H1 (cell line): Measurements from ENCODE around the gene MRRF. TPM values are rescaled to one million over a fixed set of nuclear protein-coding genes. Genes with fewer than 3 reads are reported as not detected.

ENCODE experiments used
- CTCF ChIA-PET: fragments of 300-600 bp; sonication (Branson Sonifier 250); formaldehyde crosslinking; loops from one replicate; lab custom pipeline; 2021; ENCODE audit not compliant: partially characterized antibody; lab: Charles Lee
- POLR2A ChIA-PET: fragments of 300-600 bp; sonication (Branson Sonifier 250); formaldehyde crosslinking; loops from one replicate; lab custom pipeline; 2021; ENCODE audit warnings: inconsistent platforms; ENCODE audit not compliant: partially characterized antibody; lab: Charles Lee
- DNase-seq, 2 experiments: peaks; one replicate each; pipeline versions ENCODE4 v3.0.0 to v3.0.0-alpha.2; 2010 to 2022; ENCODE audit warnings: low spot score in 2 of 2, low read depth in 1 of 2, mixed read lengths in 1 of 2
- FAIRE-seq: peaks from 2 replicates; lab custom pipeline; 2011; peaks lifted over from hg19 to GRCh38; lab: Jason Lieb, UNC
- H2AFZ ChIP-seq: 2 replicates; pipeline ENCODE4 v1.8.1; 2012; ENCODE audit warnings: low read length, inconsistent platforms
- H2AK5ac ChIP-seq: 2 replicates; pipeline ENCODE4 v1.6.1; 2013; ENCODE audit warnings: low read depth, low read length
- H2BK120ac ChIP-seq: replicated peaks from 2 replicates; pipeline ENCODE3; 2013; ENCODE audit warnings: low read depth, low read length, inconsistent platforms
- H2BK12ac ChIP-seq: 2 replicates; pipeline ENCODE4 v1.6.1; 2013; ENCODE audit warnings: low read depth, low read length
- H2BK15ac ChIP-seq: 2 replicates; pipeline ENCODE4 v1.6.1; 2013; ENCODE audit warnings: low read length
- H2BK20ac ChIP-seq: 2 replicates; pipeline ENCODE4 v1.6.1; 2013; ENCODE audit warnings: low read length
- H2BK5ac ChIP-seq: 2 replicates; pipeline ENCODE4 v1.6.1; 2013; ENCODE audit warnings: low read depth, low read length
- H3K14ac ChIP-seq: 2 replicates; pipeline ENCODE4 v1.6.1; 2013; ENCODE audit warnings: inconsistent platforms; ENCODE audit not compliant: insufficient read length
- H3K18ac ChIP-seq: 2 replicates; pipeline ENCODE4 v1.6.1; 2013; ENCODE audit warnings: low read length; ENCODE audit errors: extremely low read depth
- H3K23ac ChIP-seq: 2 replicates; pipeline ENCODE4 v1.6.1; 2013; ENCODE audit warnings: inconsistent platforms; ENCODE audit not compliant: insufficient read length
- H3K23me2 ChIP-seq: 2 replicates; pipeline ENCODE4 v1.6.1; 2013; ENCODE audit warnings: low read depth, low read length
- H3K27ac ChIP-seq: 2 replicates; pipeline ENCODE4 v1.6.1; 2011; ENCODE audit warnings: low read depth, low read length, inconsistent platforms
- H3K27me3 ChIP-seq, 4 experiments: replicated peaks in 1 of 4; 1 replicate in 1 of 4; 2 replicates in 3 of 4; pipeline versions ENCODE4 v1.6.1 to v1.8.1; 2011 to 2013; ENCODE audit warnings: low read length in 3 of 4, mild to moderate bottlenecking in 3 of 4, inconsistent platforms in 2 of 4, mixed read lengths in 2 of 4, moderate library complexity in 1 of 4; ENCODE audit not compliant: control insufficient read depth in 3 of 4, insufficient read depth in 3 of 4; ENCODE audit errors: extremely low read depth in 1 of 4
- H3K36me3 ChIP-seq, 4 experiments: 2 replicates each; pipeline versions ENCODE4 v1.6.1 to v1.8.1; 2011 to 2013; ENCODE audit warnings: mild to moderate bottlenecking in 4 of 4, low read length in 3 of 4, moderate library complexity in 2 of 4, control low read depth in 1 of 4, inconsistent platforms in 1 of 4; ENCODE audit not compliant: insufficient read depth in 4 of 4, control insufficient read depth in 2 of 4
- H3K4ac ChIP-seq: replicated peaks from 2 replicates; pipeline ENCODE3; 2013; ENCODE audit warnings: low read length, low read depth, mixed read lengths, inconsistent platforms; ENCODE audit not compliant: insufficient read length
- H3K4me1 ChIP-seq, 4 experiments: replicated peaks in 1 of 4; 1 replicate in 1 of 4; 2 replicates in 3 of 4; pipeline versions ENCODE4 v1.6.1 to v1.8.1; 2011 to 2013; ENCODE audit warnings: low read length in 3 of 4, inconsistent platforms in 2 of 4, mixed read lengths in 1 of 4; ENCODE audit not compliant: insufficient read depth in 4 of 4, control insufficient read depth in 3 of 4
- H3K4me2 ChIP-seq, 2 experiments: 2 replicates each; pipeline versions ENCODE4 v1.6.1 to v1.8.1; 2011 to 2013; ENCODE audit warnings: low read depth in 2 of 2, low read length in 2 of 2, control low read depth in 1 of 2, inconsistent platforms in 1 of 2, mild to moderate bottlenecking in 1 of 2; ENCODE audit not compliant: insufficient read depth in 1 of 2
- H3K4me3 ChIP-seq, 4 experiments: fragments of 200-600, 300-600 bp in 1 of 4; sonication (generic), shearing (Covaris generic), sonication (Bioruptor Twin) in 1 of 4; 2 replicates each; pipeline versions ENCODE4 v1.5.1 to v1.8.1; 2011 to 2016; ENCODE audit warnings: low read length in 4 of 4, low read depth in 3 of 4, control low read depth in 2 of 4, inconsistent platforms in 2 of 4, mild to moderate bottlenecking in 2 of 4, mixed read lengths in 1 of 4, moderate library complexity in 1 of 4; ENCODE audit not compliant: insufficient read depth in 2 of 4; ENCODE audit errors: extremely low read depth in 1 of 4
- H3K56ac ChIP-seq: replicated peaks from 2 replicates; pipeline ENCODE3; 2013; ENCODE audit warnings: low read depth, mild to moderate bottlenecking, mixed read lengths, low read length, inconsistent platforms; ENCODE audit not compliant: insufficient read length
- H3K79me1 ChIP-seq: 2 replicates; pipeline ENCODE4 v1.6.1; 2013; ENCODE audit warnings: low read depth, low read length, control low read depth
- H3K79me2 ChIP-seq, 2 experiments: 2 replicates each; pipeline versions ENCODE4 v1.6.1 to v1.8.1; 2012 to 2013; ENCODE audit warnings: low read length in 2 of 2, mild to moderate bottlenecking in 2 of 2, inconsistent platforms in 1 of 2; ENCODE audit not compliant: insufficient read depth in 2 of 2, control insufficient read depth in 1 of 2
- H3K9ac ChIP-seq, 4 experiments: replicated peaks in 1 of 4; 1 replicate in 1 of 4; 2 replicates in 3 of 4; pipeline versions ENCODE4 v1.6.1 to v1.8.1; 2011 to 2013; ENCODE audit warnings: low read depth in 3 of 4, low read length in 3 of 4, control low read depth in 2 of 4, mild to moderate bottlenecking in 2 of 4, moderate library complexity in 2 of 4, inconsistent platforms in 1 of 4; ENCODE audit errors: extremely low read depth in 1 of 4
- H3K9me3 ChIP-seq, 2 experiments: 2 replicates each; pipeline versions ENCODE4 v1.6.1 to v1.8.1; 2012 to 2013; ENCODE audit warnings: mild to moderate bottlenecking in 2 of 2, moderate library complexity in 2 of 2, control low read depth in 1 of 2, inconsistent platforms in 1 of 2, low read depth in 1 of 2, low read length in 1 of 2, mixed read lengths in 1 of 2; ENCODE audit not compliant: insufficient read depth in 2 of 2
- H4K20me1 ChIP-seq, 2 experiments: replicated peaks in 1 of 2; 2 replicates each; pipeline versions ENCODE3 to v1.8.1; 2011 to 2013; ENCODE audit warnings: inconsistent platforms in 2 of 2, low read length in 2 of 2, mild to moderate bottlenecking in 1 of 2; ENCODE audit not compliant: insufficient read depth in 2 of 2, control insufficient read depth in 1 of 2
- H4K5ac ChIP-seq: 2 replicates; pipeline ENCODE4 v1.6.1; 2013; ENCODE audit warnings: low read length, low read depth, mixed read lengths, inconsistent platforms; ENCODE audit not compliant: insufficient read length
- H4K8ac ChIP-seq: 2 replicates; pipeline ENCODE4 v1.8.0; 2013; ENCODE audit warnings: mild to moderate bottlenecking, moderate library complexity, low read length, inconsistent platforms; ENCODE audit not compliant: insufficient read depth; ENCODE audit errors: extremely low read depth
- H4K91ac ChIP-seq: replicated peaks from 2 replicates; pipeline ENCODE3; 2013; ENCODE audit warnings: low read length, mixed read lengths, inconsistent platforms; ENCODE audit not compliant: insufficient read length
- CHD2 ChIP-seq: IDR thresholded peaks from 2 replicates; pipeline ENCODE4 v1.6.1; 2012; ENCODE audit warnings: low read length, improper control_type of control experiment
- MAFK ChIP-seq: IDR thresholded peaks from 2 replicates; pipeline ENCODE4 v1.6.1; 2012; ENCODE audit warnings: low read depth, mild to moderate bottlenecking, improper control_type of control experiment, low read length
- TCF12 ChIP-seq: IDR thresholded peaks from 2 replicates; pipeline ENCODE4 v1.6.1; 2011; ENCODE audit warnings: low read depth, mild to moderate bottlenecking, low read length
- WGBS, 2 experiments: shearing (Covaris generic) in 1 of 2; methylation state at CpG; one replicate each; pipeline versions ENCODE4 v1.1.6 to v1.1.7; 2013 to 2015; ENCODE audit warnings: low lambda C conversion rate in 2 of 2, mixed read lengths in 2 of 2, inconsistent platforms in 1 of 2, low coverage in 1 of 2, missing lambda C conversion rate in 1 of 2; ENCODE audit not compliant: insufficient replicate concordance in 2 of 2, insufficient coverage in 1 of 2, insufficient read length in 1 of 2; ENCODE audit errors: extremely low coverage in 1 of 2, missing lambda C conversion rate in 1 of 2; 5-methylcytosine and 5-hydroxymethylcytosine counted together
- polyA plus RNA-seq, 7 experiments: library from polyadenylated mRNA; depleted of rRNA in 3 of 7; stranded (reverse) in 5 of 7; unstranded in 2 of 7; fragments of >200 nt in 5 of 7; fragments of 200-250 nt in 2 of 7; gene quantifications; 1 replicate in 5 of 7; 2 replicates in 1 of 7; 4 replicates in 1 of 7; pipeline versions ENCODE4 v1.2.1 to v1.2.3, GENCODE V29; 2011 to 2013; ENCODE audit warnings: missing spikeins in 2 of 7, mixed read lengths in 2 of 7
- total RNA-seq: library from RNA; stranded (reverse); fragmentation: NEBNext Ultra II Directional; extraction: Animal tissue kit (Norgen Biotek cat#: 25700); gene quantifications from 2 replicates; pipeline ENCODE4 v1.2.1, GENCODE V29; 2021
- TF ChIP-seq, protein P1 (sequence below): IDR thresholded peaks from 2 replicates; pipeline ENCODE4 v1.6.1; 2012; ENCODE audit warnings: low read length, inconsistent platforms
- TF ChIP-seq, protein P2 (sequence below): IDR thresholded peaks from 2 replicates; pipeline ENCODE4 v1.6.1; 2011; ENCODE audit warnings: low read depth, mild to moderate bottlenecking, low read length; ENCODE audit not compliant: insufficient read depth

The MRRF gene
- total and polyA plus RNA-seq, 2 of the 8 experiments (the other 6 are each of a cell fraction or from before 2014, with no cell fraction given): 29.4 to 47.8 TPM

DNA sequence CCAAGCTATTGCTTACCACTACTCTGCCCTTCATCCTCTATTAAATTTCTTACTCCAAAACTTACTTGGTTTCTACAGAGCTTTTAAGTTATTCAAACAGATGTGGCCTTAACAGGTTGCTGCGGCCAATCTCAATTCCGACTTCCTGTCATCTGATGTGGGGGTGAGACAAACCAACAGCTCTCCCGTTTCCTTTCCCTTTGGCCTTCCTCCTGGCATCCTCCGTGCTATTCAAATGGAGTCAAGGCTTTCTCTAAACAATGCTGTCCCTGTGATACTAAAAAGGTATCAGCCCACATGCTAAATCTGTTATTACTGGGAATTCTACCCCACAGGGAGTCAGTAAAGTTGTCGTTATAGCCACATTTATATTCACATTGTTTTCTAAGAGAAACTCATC lies 11.9 kb upstream of the MRRF start:
- Histone ChIP-seq H3K4ac (no peak overlapping the region), H2AFZ (no peak overlapping the region), H3K4me1 (peaks cover 0 to 6% (median 5%) of the 10 kb centered on the region in 4 experiments; a peak in 4 of 7 replicates), H3K18ac (no peak overlapping the region), H2BK120ac (no peak overlapping the region), H3K14ac (no peak overlapping the region), H3K56ac (no peak overlapping the region), H4K91ac (no peak overlapping the region), H3K23me2 (no peaks in the 10 kb centered on the region), H2BK20ac (no peak overlapping the region), H4K8ac (no peak overlapping the region), H2BK15ac (no peak overlapping the region), H4K5ac (no peak overlapping the region), H3K9me3 (no peaks in the 10 kb centered on the region), H3K9ac (no peak overlapping the region), H3K4me2 (no peak overlapping the region), H3K36me3 (peaks cover 0 to 16% (median 7%) of the 10 kb centered on the region in 4 experiments; a peak in 6 of 8 replicates), H3K27ac (peak overlapping the region; percentile 21; the same call in 1 of the 2 replicates), H2AK5ac (no peak overlapping the region), H2BK12ac (no peak overlapping the region), H4K20me1 (peaks cover 0 to 7% of the 10 kb centered on the region in 2 experiments), H2BK5ac (no peak overlapping the region), H3K23ac (no peak overlapping the region), H3K27me3 (no peaks in the 10 kb centered on the region), H3K4me3 (no peak overlapping the region), H3K79me2 (no peaks in the 10 kb centered on the region; a peak in 1 of 4 replicates), H3K79me1 (no peaks in the 10 kb centered on the region)
- no peak for TF ChIP-seq MAFK
- TF ChIP-seq, protein P1, sequence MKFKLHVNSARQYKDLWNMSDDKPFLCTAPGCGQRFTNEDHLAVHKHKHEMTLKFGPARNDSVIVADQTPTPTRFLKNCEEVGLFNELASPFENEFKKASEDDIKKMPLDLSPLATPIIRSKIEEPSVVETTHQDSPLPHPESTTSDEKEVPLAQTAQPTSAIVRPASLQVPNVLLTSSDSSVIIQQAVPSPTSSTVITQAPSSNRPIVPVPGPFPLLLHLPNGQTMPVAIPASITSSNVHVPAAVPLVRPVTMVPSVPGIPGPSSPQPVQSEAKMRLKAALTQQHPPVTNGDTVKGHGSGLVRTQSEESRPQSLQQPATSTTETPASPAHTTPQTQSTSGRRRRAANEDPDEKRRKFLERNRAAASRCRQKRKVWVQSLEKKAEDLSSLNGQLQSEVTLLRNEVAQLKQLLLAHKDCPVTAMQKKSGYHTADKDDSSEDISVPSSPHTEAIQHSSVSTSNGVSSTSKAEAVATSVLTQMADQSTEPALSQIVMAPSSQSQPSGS: no peak
- TF ChIP-seq TCF12: no peak
- TF ChIP-seq CHD2: no peak
- TF ChIP-seq, protein P2, sequence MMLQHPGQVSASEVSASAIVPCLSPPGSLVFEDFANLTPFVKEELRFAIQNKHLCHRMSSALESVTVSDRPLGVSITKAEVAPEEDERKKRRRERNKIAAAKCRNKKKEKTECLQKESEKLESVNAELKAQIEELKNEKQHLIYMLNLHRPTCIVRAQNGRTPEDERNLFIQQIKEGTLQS: no peak
- ChIA-PET CTCF (interaction anchor here (0.8 to 1.9 kb wide), 7 partner anchors 14 to 130 kb away, joined by 3 to 5 read pairs (median 3); partner anchors contain the start of gene NDUFA8), POLR2A (interaction anchor here (1.3 kb wide), 1 partner anchor 10 kb away, joined by 3 read pairs; no protein-coding TSS in a partner anchor)
- 46% methylated on average over 5 of the region's 5 CpGs; no CpG with 5 or more reads in 1 of the 2 experiments for WGBS, 2 experiments
- no peak for FAIRE-seq
- DNase-seq: no peak
